ENCODE measurements around the gene CATSPER2.
"Not testable (repeated sequence)": the region's sequence is repeated elsewhere in the genome, so short reads cannot be mapped to it uniquely, and the experiment has no call there.

Gene CATSPER2

DNA sequence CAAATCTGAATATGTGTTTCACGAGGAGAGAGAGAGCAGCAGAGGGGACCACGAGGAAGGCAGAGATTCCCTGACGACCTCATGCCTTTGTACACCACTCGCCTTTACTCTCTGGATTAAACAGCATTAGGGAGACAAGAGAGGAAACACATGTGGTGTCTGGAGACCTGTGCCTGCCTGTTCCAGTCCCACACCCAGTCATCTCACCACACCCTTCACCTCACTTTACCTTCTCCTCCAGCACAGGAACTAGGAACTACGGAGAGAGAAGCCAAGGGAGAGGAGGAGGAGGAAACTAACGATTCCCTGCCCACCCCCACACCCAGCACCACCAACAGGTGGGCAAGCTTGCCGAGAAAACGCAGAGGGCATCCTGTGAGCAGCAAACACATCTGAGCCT, 55.8 kb downstream of the CATSPER2 start:
- not testable (repeated sequence) for DNase-seq

DNA sequence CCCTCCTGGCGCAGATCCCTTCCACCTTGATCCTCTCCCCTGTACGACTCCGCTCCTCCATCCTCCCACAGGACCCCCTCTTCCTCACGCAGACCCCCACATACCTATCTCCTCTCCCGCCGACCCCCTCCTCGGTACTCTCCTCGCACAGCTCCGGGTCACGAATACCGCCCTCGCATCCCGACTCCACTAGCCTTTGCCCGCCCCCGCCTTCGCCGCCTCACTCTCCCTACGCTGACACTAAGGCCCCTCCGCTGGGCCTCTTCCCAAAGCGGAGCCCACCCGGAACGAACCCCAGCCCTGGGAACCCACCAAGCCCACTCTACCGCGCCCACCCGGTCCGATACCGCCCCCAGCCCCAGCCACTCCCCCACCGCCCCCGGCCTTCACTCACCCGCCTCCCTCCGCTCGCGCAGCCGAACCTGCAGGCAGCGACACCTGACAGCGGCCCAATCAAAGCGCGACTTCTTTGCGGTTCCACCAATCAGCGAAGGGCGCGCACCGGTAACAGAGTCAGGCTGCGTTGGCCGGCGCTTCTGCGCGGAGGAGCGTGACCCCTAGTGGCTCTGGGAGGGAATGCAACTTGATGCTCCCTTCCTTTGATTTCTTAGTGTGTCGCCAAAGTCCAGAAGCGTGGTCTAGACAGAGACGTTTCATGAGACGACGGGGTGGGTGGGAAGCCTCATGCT, 58.7 kb downstream of the CATSPER2 start, which contains the start of gene PPIP5K1:
PPIP5K1 (minus strand) TSS at position 431 of the 689 bp plus-strand sequence. CDS start 5,704 bp downstream, outside the sequence.
- not testable (repeated sequence) for DNase-seq

All from inflammatory macrophage treated with lipopolysaccharide for 1 hour (primary cell).